SKM-1 (cell line): ENCODE measurements around the gene KIT.

Source experiments
- DNase-seq: peaks from one replicate; lab custom pipeline; 2025; ENCODE audit not compliant: unreplicated experiment; lab: John Stamatoyannopoulos, UW

KIT gene

DNA sequence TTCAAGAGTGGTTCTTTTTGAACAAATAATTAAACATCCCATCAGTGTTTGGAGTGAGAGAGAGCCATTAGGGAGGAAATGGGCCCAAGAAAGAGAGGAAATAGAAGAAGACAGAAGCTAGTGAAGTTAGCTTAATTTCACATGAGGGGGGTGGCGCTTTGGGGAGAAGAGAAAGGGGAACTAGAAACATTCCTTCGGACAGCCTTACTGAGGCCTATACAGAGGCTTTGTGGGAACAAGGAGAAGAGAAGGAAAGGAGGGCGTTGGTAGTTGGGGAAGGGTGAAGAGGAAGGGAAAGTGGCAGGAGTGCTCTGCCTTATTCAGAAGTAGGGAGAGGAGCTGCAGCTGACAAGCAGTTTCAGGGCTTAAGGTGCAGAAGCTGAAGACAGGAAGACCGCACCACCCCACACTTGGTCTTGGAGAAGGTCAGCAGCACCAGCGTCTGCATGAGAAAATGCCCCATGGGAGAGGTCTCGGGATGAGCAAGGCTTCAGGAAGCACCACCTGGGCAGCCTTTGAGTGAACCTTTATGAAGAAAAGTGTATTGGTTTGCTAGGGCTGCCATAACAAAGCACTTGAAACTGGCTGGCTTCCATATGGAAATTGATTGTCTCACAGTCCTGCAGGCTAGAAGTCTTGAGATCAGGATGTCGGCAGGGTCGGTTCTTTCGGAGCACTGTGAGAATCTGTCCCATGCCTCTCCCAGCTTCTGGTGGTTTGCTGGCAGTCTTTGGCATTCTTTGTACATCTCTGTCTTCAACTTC is 85.1 kb downstream of the KIT start:
- no peak for DNase-seq

DNA sequence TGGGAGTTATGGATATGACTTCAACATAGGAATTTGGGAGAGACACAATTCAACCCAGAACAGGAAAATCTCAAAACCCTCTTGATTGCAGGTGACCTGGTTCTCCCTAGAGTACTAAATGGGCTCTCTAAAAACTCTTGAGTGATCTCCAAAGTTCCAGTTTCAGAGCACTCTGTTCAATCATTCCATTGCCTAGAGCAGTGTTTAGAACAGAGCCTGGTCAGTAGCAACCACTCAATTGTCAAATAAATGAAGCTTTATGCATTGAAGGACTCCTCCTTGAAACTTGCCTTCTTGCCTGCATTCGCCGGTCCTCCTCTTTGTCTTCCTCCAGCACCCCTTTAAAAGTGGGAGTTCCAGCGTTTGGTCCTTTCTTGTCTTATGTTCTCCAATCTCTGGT is 85.8 kb downstream of the KIT start:
- DNase-seq = no peak

DNA sequence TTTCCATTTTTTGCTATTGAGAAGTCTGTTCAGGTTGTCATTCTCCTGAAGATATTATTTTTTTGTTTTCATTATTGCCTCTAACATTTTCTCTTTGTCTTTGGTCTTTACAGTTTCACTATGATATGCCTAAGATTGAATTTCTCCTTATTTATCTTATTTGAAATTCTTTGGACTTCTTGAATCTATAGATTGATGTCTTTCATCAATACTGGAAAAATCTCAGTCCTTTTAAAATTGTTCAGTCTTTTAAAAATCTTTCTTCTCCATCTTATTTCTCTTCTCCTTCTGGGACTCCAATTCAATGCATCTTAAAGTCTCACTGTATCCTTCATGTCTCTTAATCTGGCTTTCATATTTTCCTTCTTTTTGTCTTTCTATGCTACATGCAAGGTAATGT is 86.7 kb downstream of the KIT start:
- no peak for DNase-seq

DNA sequence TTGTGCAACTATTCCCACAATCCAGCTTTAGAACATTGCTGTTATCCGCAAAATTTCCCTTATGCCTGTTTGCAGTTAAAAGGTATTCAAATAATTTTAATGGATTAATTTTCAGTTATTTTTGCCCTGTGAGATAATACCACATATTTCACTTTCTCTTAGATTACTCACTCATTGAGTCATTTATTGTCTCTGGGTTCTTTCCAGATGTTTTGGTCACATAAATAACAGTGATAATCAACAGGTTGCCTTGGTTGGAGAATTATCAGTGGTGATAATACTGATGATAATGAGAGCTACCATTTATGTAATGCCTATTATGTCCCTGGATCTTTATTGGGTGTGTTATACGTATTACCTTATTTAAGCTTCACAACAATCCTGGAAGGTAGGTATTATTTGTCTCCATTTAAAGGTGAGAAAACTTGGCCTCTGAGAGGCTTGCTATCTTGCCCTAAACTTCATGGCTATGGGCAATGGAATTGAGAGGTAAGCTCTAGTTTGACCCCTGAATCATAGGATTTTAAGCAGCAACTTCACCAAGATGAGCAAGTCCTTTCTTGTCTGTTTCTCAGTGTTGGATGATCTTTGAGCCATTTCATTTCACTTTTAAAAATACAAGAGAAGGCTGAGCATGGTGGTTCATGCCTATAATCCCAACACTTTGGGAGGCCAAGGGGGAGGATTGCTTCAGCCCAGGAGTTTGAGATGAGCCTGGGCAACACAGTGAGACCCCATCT is 87.4 kb downstream of the KIT start:
- DNase-seq = no peak

DNA sequence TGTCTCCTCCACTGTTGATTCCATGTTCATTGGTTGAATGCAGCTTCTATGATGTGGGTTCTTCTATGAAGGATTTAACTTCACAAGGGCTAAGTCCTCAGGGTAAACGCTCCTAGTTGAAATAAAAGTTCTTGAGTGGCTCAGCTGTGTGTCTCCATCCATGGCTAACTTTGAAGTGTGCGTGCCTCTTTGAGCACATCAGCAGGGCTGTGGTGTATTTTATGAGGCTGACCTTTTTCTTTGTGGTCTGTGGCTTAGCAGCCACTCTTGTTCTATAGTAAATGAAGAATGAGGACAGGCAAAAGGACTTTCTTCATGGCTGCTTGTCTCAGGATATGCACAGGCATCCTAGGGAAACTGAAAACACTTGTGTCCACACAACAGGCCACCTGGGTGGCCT is 88.5 kb downstream of the KIT start:
- no peak for DNase-seq

DNA sequence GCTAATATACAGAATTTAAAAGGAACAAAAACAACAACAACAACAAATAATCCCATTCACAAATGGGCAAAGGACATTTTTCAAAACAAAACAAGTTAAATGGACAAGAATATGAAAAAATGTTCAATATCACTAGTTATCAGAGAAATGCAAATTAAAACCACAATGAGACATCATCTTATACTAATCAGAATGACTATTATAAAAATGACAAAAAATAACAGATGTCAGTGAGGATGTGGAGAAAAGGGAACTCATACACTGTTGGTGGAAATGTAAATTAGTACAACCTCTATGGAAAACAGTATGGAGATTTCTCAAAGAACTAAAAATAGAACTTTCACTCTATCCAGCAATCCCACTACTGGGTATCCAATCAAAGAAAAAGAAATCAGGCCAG is 92.6 kb downstream of the KIT start:
- no peak for DNase-seq

DNA sequence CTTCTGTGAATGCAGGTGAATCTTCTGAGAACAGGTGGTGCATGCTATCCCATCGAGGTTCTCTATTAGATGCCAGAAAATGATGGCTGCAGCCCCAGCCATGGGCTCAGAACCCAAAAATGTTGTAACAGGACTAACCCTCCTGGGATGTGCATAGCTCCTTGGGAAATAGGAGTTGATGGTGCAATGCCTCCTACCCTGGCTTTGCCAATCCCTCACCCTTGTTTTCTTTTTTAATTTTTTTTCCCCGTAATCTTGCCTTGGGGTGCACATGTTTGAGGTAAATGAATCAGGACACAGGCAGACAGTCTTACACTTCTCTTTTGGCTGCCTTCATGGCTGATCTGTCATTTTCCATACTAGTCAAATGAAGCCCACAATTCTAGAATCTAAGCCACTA is 96.6 kb downstream of the KIT start:
- DNase-seq = no peak

DNA sequence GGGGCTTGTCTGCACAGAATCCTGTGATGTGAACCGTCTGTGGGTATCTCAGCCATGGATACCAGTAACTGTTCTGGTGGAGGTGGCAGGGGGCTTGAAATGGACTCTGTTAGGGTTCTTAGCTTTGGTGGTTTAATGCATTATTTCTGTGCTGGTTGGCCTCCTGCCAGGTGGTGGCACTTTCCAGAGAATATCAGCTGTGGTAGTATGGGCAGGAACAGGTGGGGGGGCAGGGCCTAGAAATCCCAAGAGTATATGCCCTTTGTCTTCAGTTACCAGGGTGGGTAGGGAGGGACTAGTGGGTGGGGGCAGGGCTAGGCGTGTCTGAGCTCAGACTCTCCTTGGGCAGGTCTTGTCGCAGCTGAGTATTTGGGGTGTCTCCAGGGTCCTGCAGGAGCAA is 106.7 kb downstream of the KIT start:
- DNase-seq = no peak

DNA sequence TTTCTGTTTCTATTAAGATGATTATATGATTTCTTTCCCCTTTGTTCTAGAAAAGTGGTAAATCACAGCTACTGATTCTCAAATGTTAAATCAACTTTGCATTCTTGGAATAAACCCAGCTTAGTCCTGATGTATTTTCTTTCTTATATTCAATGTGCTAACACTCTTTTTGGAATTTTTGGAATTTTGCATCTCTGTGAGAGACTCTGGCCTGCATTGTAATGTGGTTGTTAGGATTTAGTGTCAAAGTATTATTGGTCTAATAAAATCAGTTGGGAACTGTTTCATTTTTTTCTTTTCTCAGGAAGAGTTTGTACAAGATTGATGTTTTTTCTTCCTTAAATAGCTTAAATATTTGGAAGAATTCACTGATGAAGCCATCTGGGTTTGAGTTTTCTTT is 109.6 kb downstream of the KIT start:
- no peak for DNase-seq

DNA sequence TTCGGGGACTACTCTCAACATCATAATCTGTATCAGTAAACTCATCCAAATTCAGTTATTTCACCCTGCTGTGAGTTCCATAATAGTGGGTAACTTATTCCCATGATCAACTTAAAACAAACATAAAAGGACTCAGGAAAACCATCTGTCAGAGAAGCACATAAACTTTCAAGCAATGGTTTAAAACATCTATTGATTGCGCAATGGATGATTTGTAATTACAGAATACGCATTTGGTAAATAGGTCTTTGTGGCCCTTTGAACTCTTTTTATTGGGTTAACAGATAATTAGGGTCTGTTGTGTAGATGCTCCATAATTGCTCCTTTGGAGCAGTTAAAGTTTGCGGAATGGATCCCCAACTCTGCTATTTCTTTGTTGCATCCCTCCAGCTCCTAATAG is 115.3 kb downstream of the KIT start:
- DNase-seq = no peak

DNA sequence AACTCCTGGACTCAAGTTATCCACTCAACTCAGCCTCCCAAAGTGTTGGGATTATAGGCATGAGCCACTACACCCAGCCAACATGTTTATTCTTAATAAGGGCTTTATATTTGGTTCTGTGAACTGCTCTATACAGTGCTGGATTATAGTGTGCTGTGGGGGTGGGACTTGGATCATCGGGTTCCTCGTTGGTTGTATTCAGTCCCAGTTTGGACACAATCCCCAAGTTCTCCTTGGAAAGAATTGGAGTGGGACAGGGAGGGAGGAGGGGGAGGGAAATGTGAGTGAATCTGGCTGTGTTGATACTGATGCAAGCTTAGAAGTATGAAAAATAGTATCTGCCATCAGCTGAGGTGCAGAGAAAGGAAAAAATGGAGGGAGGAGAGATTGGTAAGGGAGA is 121.3 kb downstream of the KIT start:
- no peak for DNase-seq

DNA sequence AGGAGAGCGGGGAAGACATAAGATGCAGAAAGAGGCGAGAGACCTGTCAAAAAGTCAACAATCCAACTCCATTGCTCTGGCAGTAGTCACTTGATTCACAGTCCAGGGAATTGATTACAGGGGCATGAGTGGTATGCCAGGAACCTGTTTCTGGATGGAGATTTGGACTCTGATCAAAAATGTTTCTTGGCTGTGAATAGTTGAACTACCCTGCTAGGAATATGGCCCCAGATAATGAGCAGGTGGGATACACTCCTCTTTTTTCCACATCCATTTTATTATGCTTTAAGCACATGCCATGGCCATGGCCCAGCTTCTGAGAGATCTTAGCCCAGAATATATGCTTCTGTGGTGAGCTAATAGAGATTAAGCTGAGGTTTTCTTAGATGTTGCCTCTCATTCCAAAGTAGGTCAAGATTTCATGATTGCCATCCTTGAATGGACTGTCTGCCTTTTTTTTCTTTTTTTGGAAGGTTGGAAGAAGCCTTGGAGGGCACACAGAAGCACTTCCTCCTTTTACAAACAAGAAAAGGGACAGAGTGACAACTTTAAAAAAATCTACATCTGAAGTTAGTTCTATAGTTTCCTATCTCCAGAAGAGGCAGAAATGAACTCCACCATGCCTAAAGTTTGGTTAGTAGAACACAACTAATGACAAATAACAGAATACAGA is 121.9 kb downstream of the KIT start:
- DNase-seq = no peak

DNA sequence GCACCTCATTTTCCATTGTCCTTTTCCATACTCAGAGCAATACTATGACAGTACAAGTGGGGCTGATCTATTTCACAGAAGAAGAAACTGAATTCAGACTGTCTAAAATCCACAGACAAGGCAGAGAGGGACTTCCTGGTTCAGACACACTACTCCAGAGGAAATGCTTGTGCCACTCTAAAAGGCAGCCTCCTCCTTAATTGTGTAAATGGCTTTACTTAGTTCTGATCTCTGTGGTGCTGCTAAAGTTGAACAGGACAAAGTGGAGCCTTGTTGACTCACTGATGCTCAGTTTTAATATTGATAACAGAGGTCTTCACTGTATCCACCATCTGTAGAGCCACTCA is 122.4 kb downstream of the KIT start:
- peak; percentile 18 for DNase-seq

DNA sequence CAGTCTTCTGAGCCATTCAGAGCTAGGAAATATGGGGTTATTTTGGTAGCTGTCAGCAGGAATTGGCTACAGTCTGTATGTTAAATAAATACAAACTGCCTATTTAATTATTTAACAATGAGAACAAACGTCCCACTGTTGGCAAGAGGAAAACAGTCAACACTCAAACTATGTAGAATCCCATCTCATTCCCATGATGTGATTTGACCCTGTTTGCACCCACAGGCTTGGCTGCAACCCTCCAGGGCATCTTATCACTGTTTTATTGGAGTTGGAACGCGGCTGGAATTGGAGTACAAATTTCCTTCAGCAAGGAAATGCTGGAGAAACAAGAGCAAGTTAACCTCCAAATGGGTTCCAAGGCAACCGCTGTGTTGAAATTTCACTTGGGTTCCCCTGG is 124.0 kb downstream of the KIT start:
- no peak for DNase-seq

DNA sequence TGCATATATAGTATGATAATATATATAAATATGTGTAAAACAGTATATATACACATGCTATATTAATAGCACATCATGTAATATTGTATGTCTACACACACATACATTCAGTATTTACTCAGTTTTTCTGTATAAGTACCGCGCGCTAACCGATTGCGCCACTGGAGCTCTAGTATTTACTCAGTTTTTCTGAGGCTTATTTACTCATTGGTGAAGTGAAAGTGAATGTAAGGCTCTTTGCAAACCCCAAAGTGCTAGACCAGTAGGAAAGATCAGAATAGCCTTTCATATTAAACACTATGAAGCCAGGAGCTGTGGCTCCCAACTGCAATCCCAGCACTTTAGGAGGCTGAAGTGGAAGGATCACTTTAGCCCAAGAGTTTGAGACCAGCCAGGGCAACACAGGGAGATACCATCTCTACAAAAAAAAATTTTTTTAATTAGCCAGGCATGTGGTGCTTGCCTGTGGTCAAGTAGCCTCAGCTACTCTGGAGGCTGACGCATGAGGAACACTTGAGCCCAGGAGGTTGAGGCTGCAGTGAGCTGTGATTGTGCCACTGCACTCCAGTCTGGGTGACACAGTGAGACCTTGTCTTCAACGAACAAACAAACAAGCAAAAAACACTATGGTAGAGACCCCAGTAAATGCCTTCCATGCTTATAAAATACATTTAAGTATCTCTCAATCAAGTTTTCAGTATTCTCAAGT is 125.8 kb downstream of the KIT start:
- no peak for DNase-seq

DNA sequence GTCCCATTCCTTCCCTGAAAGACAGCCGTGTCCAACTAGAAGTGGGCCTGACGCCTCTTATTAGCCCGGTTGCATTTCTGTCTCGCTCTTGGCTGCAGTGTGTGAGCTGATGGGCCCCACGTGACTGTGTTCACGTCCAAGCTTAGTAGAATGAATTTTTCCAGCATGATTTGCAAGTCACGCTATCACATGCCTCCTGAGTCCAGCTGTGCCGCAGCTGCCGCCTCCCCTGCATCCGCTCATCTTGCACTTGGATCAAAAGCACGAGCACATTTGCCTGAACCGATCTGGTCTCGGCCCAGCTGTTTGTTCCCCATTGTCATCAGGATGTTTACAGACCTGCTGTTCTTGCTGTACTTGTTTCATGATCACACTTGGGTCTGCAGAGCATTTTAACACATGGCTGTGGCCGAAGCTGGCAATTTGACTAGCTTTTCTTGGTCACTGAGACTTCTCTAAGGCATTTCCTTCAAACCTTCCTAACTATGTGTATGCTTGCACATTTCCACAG is 126.5 kb downstream of the KIT start:
- no peak for DNase-seq
